Parathyroid adenoma (tissue), 2 donors: ENCODE results near the gene ARL17A.
"Not testable (repeated sequence)": the region's sequence is repeated elsewhere in the genome, so short reads cannot be mapped to it uniquely, and the experiment has no call there.

Source experiments
- H2AFZ ChIP-seq: fragments of 300-600 bp; sonication (generic); one replicate; pipeline ENCODE4 v1.7.0; 2017; ENCODE audit warnings: antibody characterized with exemption, mild to moderate bottlenecking
- H3K27ac ChIP-seq: fragments of 300-600 bp; sonication (generic); one replicate; pipeline ENCODE4 v1.7.0; 2017
- H3K27me3 ChIP-seq: fragments of 300-600 bp; sonication (generic); one replicate; pipeline ENCODE4 v1.7.0; 2017; ENCODE audit warnings: low read length; ENCODE audit not compliant: control insufficient read depth, insufficient read depth
- H3K36me3 ChIP-seq: fragments of 300-600 bp; sonication (generic); one replicate; pipeline ENCODE4 v1.7.0; 2017; ENCODE audit warnings: low read length; ENCODE audit not compliant: control insufficient read depth, insufficient read depth
- H3K4me1 ChIP-seq: fragments of 300-600 bp; sonication (generic); one replicate; pipeline ENCODE4 v1.7.0; 2017; ENCODE audit warnings: control low read depth
- H3K4me2 ChIP-seq: fragments of 300-600 bp; sonication (generic); one replicate; pipeline ENCODE4 v1.7.0; 2017; ENCODE audit warnings: low read length
- H3K4me3 ChIP-seq: fragments of 300-600 bp; sonication (generic); one replicate; pipeline ENCODE4 v1.7.0; 2017; ENCODE audit warnings: low read depth, low read length
- H3K79me2 ChIP-seq: fragments of 300-600 bp; sonication (generic); one replicate; pipeline ENCODE4 v1.7.0; 2017; ENCODE audit warnings: control low read depth
- H3K9ac ChIP-seq: fragments of 300-600 bp; sonication (generic); one replicate; pipeline ENCODE4 v1.7.0; 2017; ENCODE audit warnings: mild to moderate bottlenecking
- H3K9me3 ChIP-seq: fragments of 300-600 bp; sonication (generic); one replicate; pipeline ENCODE4 v1.7.0; 2017; ENCODE audit warnings: low read length; ENCODE audit not compliant: control insufficient read depth
- donor health status: primary hyperparathyroidism.

ARL17A gene

GRCh38 chr17:46598344-46598931 is 18.9 kb upstream of the ARL17A start:
- H3K4me3 ChIP-seq, H3K27ac ChIP-seq, H3K27me3 ChIP-seq, H3K9me3 ChIP-seq, H3K36me3 ChIP-seq, H3K9ac ChIP-seq, H2AFZ ChIP-seq, H3K4me1 ChIP-seq, H3K79me2 ChIP-seq, H3K4me2 ChIP-seq: not testable (repeated sequence)

- H3K79me2 ChIP-seq, H3K4me1 ChIP-seq, H3K4me2 ChIP-seq, H3K27ac ChIP-seq, H3K9ac ChIP-seq, H2AFZ ChIP-seq, H3K27me3 ChIP-seq, H3K4me3 ChIP-seq, H3K36me3 ChIP-seq, H3K9me3 ChIP-seq: not testable (repeated sequence)
Observed at GRCh38 chr17:46591332-46591731, 11.8 kb upstream of the ARL17A start.

DNA sequence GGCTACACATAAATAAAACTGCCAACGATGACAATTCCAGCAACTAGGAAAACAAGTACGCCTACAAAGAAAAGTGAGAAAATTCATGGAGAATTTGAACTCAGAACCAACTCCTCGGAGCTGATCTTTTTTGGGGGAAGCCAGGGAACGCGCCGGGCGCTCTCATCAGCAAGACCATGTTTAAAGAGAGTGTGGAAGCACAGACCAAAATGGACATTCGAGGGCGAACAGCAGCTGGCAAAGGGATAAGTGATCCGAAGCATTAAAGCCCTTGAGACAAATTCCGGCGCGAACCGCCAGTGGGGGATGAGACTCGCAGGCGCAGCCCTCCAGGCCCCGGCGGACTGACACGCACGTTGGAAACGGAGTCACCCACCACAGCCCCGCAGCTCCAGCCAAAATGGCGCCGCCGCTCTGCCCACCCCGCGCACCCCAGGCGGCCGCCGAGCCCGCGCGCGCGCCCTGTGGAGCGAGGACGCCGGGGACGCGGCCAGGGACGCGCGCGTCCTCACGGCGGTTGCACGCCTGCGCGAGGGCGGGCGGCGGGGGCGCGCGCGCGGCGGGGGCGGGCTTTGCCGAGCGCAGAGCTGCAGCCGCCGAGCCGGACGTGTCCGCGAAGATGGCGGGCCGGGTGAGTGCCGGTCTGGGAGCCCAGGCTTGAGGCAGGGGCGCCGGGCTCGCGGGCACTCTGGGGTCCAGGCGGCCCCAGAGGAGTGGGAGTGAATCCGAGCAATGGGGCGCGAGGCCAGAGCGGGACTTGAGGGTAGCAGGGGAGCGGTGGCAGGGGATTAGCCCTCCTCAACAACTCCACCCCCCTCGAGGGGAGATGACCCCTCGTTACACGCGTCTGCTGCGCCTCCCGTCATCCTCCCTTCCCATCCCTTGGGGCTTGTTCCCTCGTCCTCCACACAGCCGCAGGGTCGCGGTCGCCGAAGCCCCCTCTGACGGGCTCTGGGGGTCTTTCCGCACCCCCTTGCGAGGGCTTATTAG is 11.0 kb upstream of the ARL17A start, which contains the start of gene NSF:
TSS of gene NSF (plus strand) at position 513 of the 990 bp plus-strand sequence. CDS start at position 620, 107 bp downstream.
- not testable (repeated sequence) for H3K36me3 ChIP-seq, H3K27ac ChIP-seq, H3K4me3 ChIP-seq, H2AFZ ChIP-seq, H3K9me3 ChIP-seq, H3K4me1 ChIP-seq, H3K27me3 ChIP-seq, H3K9ac ChIP-seq, H3K4me2 ChIP-seq, H3K79me2 ChIP-seq

DNA sequence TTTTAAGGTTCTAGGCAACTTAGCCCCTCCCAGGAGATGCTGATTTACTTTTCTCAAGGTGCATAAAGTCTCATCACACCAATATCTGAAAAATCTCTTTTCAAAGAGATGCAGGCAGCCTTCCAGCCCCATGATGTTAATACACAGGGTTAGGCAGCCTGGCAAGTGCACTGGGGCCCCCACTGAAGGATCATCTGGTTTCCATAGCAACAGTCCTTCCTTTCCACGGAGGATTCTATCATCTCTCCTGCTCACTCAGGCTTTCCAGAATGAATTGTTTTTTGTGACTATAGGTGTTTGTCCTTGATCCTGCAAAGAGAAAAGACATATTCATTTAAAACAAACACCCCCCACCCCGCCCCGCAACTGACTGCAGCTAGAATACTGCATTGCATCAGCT is 6.0 kb upstream of the ARL17A start:
- not testable (repeated sequence) for H3K4me3 ChIP-seq, H3K79me2 ChIP-seq, H3K4me2 ChIP-seq, H3K27ac ChIP-seq, H3K27me3 ChIP-seq, H2AFZ ChIP-seq, H3K36me3 ChIP-seq, H3K4me1 ChIP-seq, H3K9ac ChIP-seq, H3K9me3 ChIP-seq

- Histone ChIP-seq H3K27ac (peak overlapping the region; percentile 75), H2AFZ (peak overlapping the region; percentile 81), H3K4me3 (peak overlapping the region; percentile 31), H3K4me2 (peak overlapping the region; percentile 38)
- not testable (repeated sequence) for H3K36me3 ChIP-seq, H3K27me3 ChIP-seq, H3K9ac ChIP-seq, H3K9me3 ChIP-seq, H3K79me2 ChIP-seq, H3K4me1 ChIP-seq
Observed at GRCh38 chr17:46580082-46580481, 591 bp upstream of the ARL17A start.

DNA sequence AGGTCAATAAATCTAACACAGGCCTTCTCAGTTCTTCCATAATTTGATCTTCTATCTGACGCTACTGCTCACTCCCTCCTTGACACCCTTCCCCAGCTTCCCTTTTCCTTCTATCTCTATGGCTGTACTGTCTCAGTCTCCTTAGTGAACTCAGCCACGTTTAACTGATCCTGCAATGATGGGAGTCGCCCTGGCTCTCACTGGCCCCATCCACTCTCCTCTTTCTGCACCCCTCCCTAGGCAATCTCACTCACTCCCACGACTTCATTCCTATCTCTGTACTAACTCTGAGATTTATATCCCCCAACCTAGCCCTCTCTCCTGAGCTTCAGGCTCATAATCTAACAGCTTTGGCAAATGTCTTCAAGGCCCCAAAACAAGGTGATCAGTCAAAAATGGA is 7.7 kb downstream of the ARL17A start:
- not testable (repeated sequence) for H3K4me3 ChIP-seq, H3K27ac ChIP-seq, H3K36me3 ChIP-seq, H3K27me3 ChIP-seq, H3K9ac ChIP-seq, H3K79me2 ChIP-seq, H3K4me2 ChIP-seq, H3K4me1 ChIP-seq, H2AFZ ChIP-seq, H3K9me3 ChIP-seq

- H2AFZ ChIP-seq, H3K27me3 ChIP-seq, H3K4me2 ChIP-seq, H3K4me3 ChIP-seq, H3K79me2 ChIP-seq, H3K4me1 ChIP-seq, H3K9me3 ChIP-seq, H3K36me3 ChIP-seq, H3K27ac ChIP-seq, H3K9ac ChIP-seq: not testable (repeated sequence)
Observed at GRCh38 chr17:46566980-46567379, 12.5 kb downstream of the ARL17A start.

DNA sequence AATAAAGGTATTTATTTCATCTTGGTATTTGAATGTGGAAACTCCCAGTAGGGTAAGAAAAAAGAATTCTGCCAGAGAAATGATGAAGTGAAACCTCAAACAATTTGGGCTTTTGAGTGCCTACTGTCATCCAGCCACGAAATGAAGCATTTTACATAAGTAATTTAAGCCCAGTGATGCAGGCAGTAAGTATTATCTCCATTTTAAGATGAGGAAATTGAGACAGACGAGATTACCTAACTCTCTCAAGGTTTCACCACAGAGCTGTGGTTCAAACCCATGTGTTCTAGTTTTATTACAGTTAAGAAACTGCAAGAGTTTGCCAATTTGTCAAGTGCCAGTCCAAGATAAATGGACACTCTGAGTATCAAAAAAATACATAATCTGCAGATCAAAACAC is 13.2 kb downstream of the ARL17A start:
- not testable (repeated sequence) for H3K4me2 ChIP-seq, H3K27me3 ChIP-seq, H3K4me3 ChIP-seq, H3K4me1 ChIP-seq, H3K27ac ChIP-seq, H3K9ac ChIP-seq, H3K9me3 ChIP-seq, H2AFZ ChIP-seq, H3K79me2 ChIP-seq, H3K36me3 ChIP-seq

DNA sequence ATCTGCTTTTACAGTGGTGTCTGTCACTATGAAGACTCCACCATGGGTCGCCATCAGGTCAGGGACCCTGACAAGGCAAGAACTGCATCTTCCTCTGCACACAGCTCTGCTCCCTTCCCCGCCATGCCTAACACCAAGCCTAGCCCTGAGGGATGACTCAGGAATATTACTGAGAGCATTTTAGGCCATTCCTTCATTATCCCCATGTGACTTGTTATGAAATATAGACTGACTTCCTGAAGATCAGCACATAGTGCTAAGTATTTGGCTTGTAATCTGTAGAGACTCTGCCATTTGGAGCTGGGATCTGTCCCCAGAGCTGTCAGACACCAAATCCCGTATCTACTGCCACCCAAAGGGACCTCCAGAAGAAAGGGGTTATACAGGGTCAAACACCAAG is 19.4 kb downstream of the ARL17A start:
- H3K36me3 ChIP-seq, H3K4me1 ChIP-seq, H2AFZ ChIP-seq, H3K9ac ChIP-seq, H3K4me3 ChIP-seq, H3K27ac ChIP-seq, H3K9me3 ChIP-seq, H3K27me3 ChIP-seq, H3K79me2 ChIP-seq, H3K4me2 ChIP-seq: not testable (repeated sequence)

DNA sequence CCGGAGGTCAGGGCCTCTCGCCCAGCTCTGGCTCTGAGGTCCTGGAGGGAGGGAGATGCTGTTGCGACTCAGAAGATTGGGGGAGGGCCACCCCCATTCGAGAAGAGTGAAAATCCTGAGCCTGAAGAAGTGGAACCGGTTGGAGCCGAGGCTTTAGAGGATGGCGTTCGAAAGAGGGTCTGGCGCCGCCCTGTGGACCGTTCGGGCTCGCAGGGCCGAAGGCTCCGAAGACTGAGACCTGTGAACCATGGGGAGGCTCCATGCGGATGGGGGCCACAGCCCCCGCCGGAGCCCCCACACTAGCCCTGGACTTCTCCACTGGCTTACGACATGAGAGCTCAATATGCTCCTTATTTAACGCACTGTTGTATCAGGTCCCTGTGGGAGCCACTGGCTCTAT is 20.3 kb downstream of the ARL17A start:
- H2AFZ ChIP-seq, H3K27me3 ChIP-seq, H3K4me1 ChIP-seq, H3K9ac ChIP-seq, H3K36me3 ChIP-seq, H3K79me2 ChIP-seq, H3K9me3 ChIP-seq, H3K27ac ChIP-seq, H3K4me2 ChIP-seq, H3K4me3 ChIP-seq: not testable (repeated sequence)

DNA sequence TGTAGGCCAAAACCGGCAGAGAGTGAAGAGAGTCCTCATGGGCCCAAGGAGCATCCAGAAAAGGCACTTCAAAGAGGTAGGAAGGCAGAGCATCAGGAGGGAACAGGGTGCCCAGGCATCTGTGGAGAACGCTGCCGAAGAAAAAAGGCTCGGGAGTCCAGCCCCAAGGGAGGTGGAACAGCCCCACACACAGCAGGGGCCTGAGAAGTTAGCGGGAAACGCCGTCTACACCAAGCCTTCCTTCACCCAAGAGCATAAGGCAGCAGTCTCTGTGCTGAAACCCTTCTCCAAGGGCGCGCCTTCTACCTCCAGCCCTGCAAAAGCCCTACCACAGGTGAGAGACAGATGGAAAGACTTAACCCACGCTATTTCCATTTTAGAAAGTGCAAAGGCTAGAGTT is 30.9 kb downstream of the ARL17A start:
- H3K9ac ChIP-seq, H3K9me3 ChIP-seq, H3K36me3 ChIP-seq, H3K4me1 ChIP-seq, H3K4me2 ChIP-seq, H3K27ac ChIP-seq, H3K79me2 ChIP-seq, H2AFZ ChIP-seq, H3K27me3 ChIP-seq, H3K4me3 ChIP-seq: not testable (repeated sequence)
